GM21786 (cell line): Measurements from ENCODE around the gene XRCC2.

Source experiments
- ATAC-seq: cut with Tn5 transposase; IDR thresholded peaks from one replicate; pipeline ENCODE4 v1.9.1; 2021; ENCODE audit not compliant: unreplicated experiment

The XRCC2 gene

GRCh38 chr7:152618427-152618826 lies 57.5 kb downstream of the XRCC2 start:
- ATAC-seq: no peak

- ATAC-seq: no peak
Measured at GRCh38 chr7:152617056-152617455, 58.9 kb downstream of the XRCC2 start.

GRCh38 chr7:152615031-152615741 lies 60.8 kb downstream of the XRCC2 start:
- ATAC-seq: no peak

DNA sequence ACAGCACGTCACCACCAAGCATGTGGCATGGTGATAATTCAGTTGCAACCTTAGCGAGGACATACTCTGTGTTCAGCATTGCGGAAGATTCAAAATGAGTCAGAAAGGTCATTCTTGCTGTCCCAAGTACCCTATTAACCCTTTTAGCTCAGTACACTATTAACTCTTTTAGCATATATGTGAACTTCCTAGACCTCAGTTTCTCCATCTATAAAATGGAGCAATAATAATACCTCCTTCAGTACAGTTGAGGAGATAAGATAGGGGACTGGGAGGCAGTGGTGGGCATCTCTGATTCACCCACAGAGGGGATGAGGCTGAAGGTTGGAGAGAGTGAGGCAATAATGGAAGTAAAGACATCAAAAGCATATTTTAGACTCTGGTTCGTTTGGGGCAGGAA lies 67.3 kb downstream of the XRCC2 start:
- ATAC-seq: no peak

DNA sequence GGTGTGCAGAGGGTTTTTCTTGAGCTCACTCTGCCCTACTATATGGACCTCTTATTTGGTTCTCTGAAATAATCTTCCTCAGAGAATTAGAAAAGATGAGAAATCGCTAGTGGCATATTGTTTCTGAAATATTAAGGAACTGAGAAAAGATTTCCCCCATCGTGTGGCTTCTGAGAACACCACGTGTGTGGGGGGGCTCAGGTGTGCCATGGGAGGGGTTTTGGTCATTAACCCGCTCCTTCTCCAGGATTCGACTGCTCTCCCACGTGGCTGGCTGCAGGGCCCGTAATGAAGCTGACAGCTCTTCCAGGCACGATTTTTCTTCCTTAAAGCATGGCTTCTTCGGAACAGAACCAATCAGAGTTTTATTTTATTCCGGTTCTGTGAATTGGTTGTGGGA lies 67.7 kb downstream of the XRCC2 start:
- ATAC-seq: no peak

- ATAC-seq: no peak
Measured at GRCh38 chr7:152607007-152607406, 68.9 kb downstream of the XRCC2 start.

DNA sequence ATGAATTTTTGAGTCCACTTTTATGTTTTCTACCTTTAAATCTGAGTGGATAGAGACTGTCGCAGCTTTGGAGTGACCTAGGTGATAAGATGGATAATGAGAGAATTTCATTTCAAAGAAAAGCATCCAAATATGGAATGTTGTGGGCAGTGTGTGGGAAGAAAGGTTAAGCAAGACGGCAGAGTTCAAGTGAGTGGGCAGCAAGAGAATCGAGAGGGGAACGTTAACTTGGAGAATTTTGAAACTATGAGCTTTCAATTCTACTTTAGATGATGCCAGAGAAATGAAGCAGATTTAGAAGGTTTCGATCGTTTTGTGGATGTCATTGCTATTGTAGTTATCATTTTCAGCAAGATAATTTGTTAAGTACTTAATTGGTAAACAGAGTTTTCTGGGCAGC lies 73.0 kb downstream of the XRCC2 start:
- ATAC-seq: no peak

GRCh38 chr7:152601305-152601798 lies 74.6 kb downstream of the XRCC2 start:
- ATAC-seq: no peak

GRCh38 chr7:152600266-152600665 lies 75.7 kb downstream of the XRCC2 start:
- no peak for ATAC-seq

DNA sequence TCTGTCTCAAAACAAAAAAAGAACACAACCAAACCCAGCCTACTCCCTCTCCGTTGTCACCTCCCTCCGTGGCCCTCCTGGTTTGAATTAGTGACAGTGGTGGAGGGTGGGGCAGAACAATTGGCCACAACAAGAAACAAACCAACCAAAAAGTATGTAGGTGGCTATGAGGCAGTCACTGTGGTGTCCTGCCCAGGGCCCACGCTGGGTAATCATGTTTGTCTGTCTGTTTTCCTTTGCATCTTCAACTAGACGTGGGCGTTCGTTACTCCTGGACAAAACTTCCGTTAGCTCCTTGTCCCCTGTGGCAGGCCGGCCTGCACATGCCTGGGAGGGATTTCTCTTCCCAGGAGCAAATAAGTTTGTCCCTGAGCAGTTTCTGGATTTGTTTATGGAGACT lies 78.4 kb downstream of the XRCC2 start:
- no peak for ATAC-seq

DNA sequence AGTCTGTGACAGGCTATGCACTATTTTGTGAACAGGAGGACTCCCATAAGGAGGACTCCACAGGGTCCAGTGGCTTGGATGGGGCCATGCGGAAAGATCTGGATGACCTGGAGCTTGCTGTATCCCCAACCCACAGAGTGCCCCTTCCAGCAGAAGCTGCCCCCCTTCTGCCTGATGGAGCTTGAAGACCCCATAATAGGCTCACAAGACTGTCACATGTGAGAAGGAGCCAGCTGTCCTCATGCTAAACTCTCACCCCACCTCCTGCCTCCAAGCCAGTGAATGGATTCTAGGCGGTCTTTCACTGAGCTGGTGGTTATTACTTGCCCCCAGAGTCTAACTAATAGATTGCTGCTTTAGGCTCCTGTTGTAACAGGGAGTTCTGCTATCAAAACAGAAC lies 79.1 kb downstream of the XRCC2 start:
- no peak for ATAC-seq
